ENCODE measurements around the gene SELENOW. TPM values are rescaled to one million over a fixed set of nuclear protein-coding genes. Genes with fewer than 3 reads are reported as not detected.
"Not testable (repeated sequence)": the region's sequence is repeated elsewhere in the genome, so short reads cannot be mapped to it uniquely, and the experiment has no call there.

Gene SELENOW
- total RNA-seq, 4 donors from 2014 or later, result 730 to 1,512 (median 1,402) TPM

GRCh38 chr19:47805313-47805712, 26.8 kb downstream of the SELENOW start:
- H3K4me1 ChIP-seq, result no peaks in the 10 kb centered on the region
- ATAC-seq (no peak), DNase-seq (no peak)
- no peaks in the 10 kb centered on the region for H3K36me3 ChIP-seq
- no peaks in the 10 kb centered on the region for H3K27me3 ChIP-seq
- TF ChIP-seq CTCF (IDR thresholded peaks at IDR 0.05 in 4 of 5, conservative IDR thresholded peaks at IDR 0.05 in 1 of 5) (no peak), POLR2A (IDR thresholded peaks at IDR 0.05) (no peak)
- no peak overlapping the region for H3K4me3 ChIP-seq
- in situ Hi-C loops (cut with MboI; ENCODE audit: low sequenced_read_pairs in 4 of 4) (no loop called here), intact Hi-C loops (cut with DNase I; ENCODE audit: low total_unique reads) (no loop called here)
- no peaks in the 10 kb centered on the region for H3K9me3 ChIP-seq
- H3K27ac ChIP-seq, result no peak overlapping the region

GRCh38 chr19:47806435-47806834, 27.9 kb downstream of the SELENOW start:
- no peak for ATAC-seq
- H3K4me3 ChIP-seq, result no peak overlapping the region
- in situ Hi-C loops (cut with MboI; ENCODE audit: low sequenced_read_pairs in 4 of 4) (no loop called here), intact Hi-C loops (cut with DNase I; ENCODE audit: low total_unique reads) (no loop called here)
- H3K4me1 ChIP-seq, result no peaks in the 10 kb centered on the region
- TF ChIP-seq CTCF (IDR thresholded peaks at IDR 0.05 in 4 of 5, conservative IDR thresholded peaks at IDR 0.05 in 1 of 5), result no peak
- no peak for TF ChIP-seq POLR2A (IDR thresholded peaks at IDR 0.05)
- DNase-seq, result no peak
- no peaks in the 10 kb centered on the region for H3K9me3 ChIP-seq
- no peaks in the 10 kb centered on the region for H3K36me3 ChIP-seq
- H3K27me3 ChIP-seq, result no peaks in the 10 kb centered on the region
- no peak overlapping the region for H3K27ac ChIP-seq

- intact Hi-C loops (cut with DNase I; ENCODE audit: low total_unique reads) (no loop called here), in situ Hi-C loops (cut with MboI; ENCODE audit: low sequenced_read_pairs in 4 of 4) (no loop called here)
- Histone ChIP-seq H3K9me3 (no peaks in the 10 kb centered on the region), H3K27ac (no peak overlapping the region), H3K4me1 (no peaks in the 10 kb centered on the region), H3K4me3 (no peak overlapping the region), H3K36me3 (no peaks in the 10 kb centered on the region), H3K27me3 (peaks cover 0 to 2% (median 0%) of the 10 kb centered on the region in 3 donors)
- ATAC-seq, result no peak
- peak in 1 of 2 donors; percentile 17 for DNase-seq
- TF ChIP-seq CTCF (IDR thresholded peaks at IDR 0.05 in 4 of 5, conservative IDR thresholded peaks at IDR 0.05 in 1 of 5) (peak in 2 of 5 experiments; percentile 41 to 63), POLR2A (IDR thresholded peaks at IDR 0.05) (no peak)
These were observed 34.9 kb downstream of the SELENOW start for GRCh38 chr19:47813304-47813994.

- Histone ChIP-seq H3K27me3 (peaks cover 0 to 7% (median 2%) of the 10 kb centered on the region in 3 donors), H3K27ac (no peak overlapping the region), H3K36me3 (no peaks in the 10 kb centered on the region), H3K4me3 (no peak overlapping the region), H3K4me1 (no peaks in the 10 kb centered on the region), H3K9me3 (no peaks in the 10 kb centered on the region)
- TF ChIP-seq CTCF (IDR thresholded peaks at IDR 0.05 in 4 of 5, conservative IDR thresholded peaks at IDR 0.05 in 1 of 5) (no peak), POLR2A (IDR thresholded peaks at IDR 0.05) (no peak)
- in situ Hi-C loops (cut with MboI; ENCODE audit: low sequenced_read_pairs in 4 of 4), result no loop called here
- intact Hi-C loops (cut with DNase I; ENCODE audit: low total_unique reads), result no loop called here
- DNase-seq (no peak), ATAC-seq (no peak)
These were observed 35.5 kb downstream of the SELENOW start for GRCh38 chr19:47813995-47814328.

- ATAC-seq; in situ Hi-C loops (cut with MboI; ENCODE audit: low sequenced_read_pairs in 4 of 4); H3K27ac ChIP-seq; H3K4me3 ChIP-seq; intact Hi-C loops (cut with DNase I; ENCODE audit: low total_unique reads); H3K4me1 ChIP-seq; H3K9me3 ChIP-seq; DNase-seq; H3K36me3 ChIP-seq: not testable (repeated sequence)
- H3K27me3 ChIP-seq, result peaks cover 0 to 16% (median 13%) of the 10 kb centered on the region in 3 donors
These were observed 37.8 kb downstream of the SELENOW start for GRCh38 chr19:47816270-47816669.

GRCh38 chr19:47818221-47818620, 39.7 kb downstream of the SELENOW start:
- in situ Hi-C loops (cut with MboI; ENCODE audit: low sequenced_read_pairs in 4 of 4); intact Hi-C loops (cut with DNase I; ENCODE audit: low total_unique reads); H3K4me3 ChIP-seq; DNase-seq; H3K27ac ChIP-seq; H3K4me1 ChIP-seq; ATAC-seq; H3K36me3 ChIP-seq; H3K9me3 ChIP-seq: not testable (repeated sequence)
- peaks cover 0 to 16% (median 16%) of the 10 kb centered on the region in 3 donors for H3K27me3 ChIP-seq

Data from gastrocnemius medialis (tissue), 4 donors.